ENCODE measurements around the gene PYDC1.

GRCh38 chr16:31198207-31198882, 18.6 kb downstream of the PYDC1 start:
- TF ChIP-seq CTCF (IDR thresholded peaks at IDR 0.05) (no peak), EP300 (IDR thresholded peaks at IDR 0.05) (no peak)

Data from stomach (tissue), 4 donors.